ENCODE data around the gene COL7A1. TPM values are rescaled to one million over a fixed set of nuclear protein-coding genes. Genes with fewer than 3 reads are reported as not detected.

Gene COL7A1
- polyA plus RNA-seq, 1 donor from 2014 or later: 45.3 TPM

GRCh38 chr3:48625600-48625999 is 30.5 kb upstream of the COL7A1 start:
- Histone ChIP-seq H3K79me2 (replicated peaks; ENCODE audit: insufficient read depth, low read length) (no peaks in the 10 kb centered on the region), H3K27me3 (ENCODE audit: insufficient read depth, low read depth, low read length) (no peaks in the 10 kb centered on the region), H3K27ac (ENCODE audit: low read length) (no peak overlapping the region), H3K36me3 (ENCODE audit: insufficient read depth, low read length) (no peaks in the 10 kb centered on the region), H4K20me1 (ENCODE audit: insufficient read depth) (no peaks in the 10 kb centered on the region), H3F3A (ENCODE audit: insufficient read depth, low read length, poor library complexity, severe bottlenecking) (no peaks in the 10 kb centered on the region), H3K9ac (ENCODE audit: low read length) (no peak overlapping the region), H3K4me3 (ENCODE audit: low read length) (no peak overlapping the region), H3K4me2 (ENCODE audit: low read length) (no peak overlapping the region), H3K9me3 (ENCODE audit: low read length) (no peaks in the 10 kb centered on the region), H2AFZ (ENCODE audit: low read depth, low read length) (no peak overlapping the region), H3K9me2 (ENCODE audit: insufficient read depth, low read length) (no peaks in the 10 kb centered on the region)
- TF ChIP-seq MXI1 (conservative IDR thresholded peaks at IDR 0.05; ENCODE audit: poor library complexity, severe bottlenecking) (no peak), REST (IDR thresholded peaks at IDR 0.05; ENCODE audit: borderline replicate concordance) (no peak), EP300 (conservative IDR thresholded peaks at IDR 0.05; ENCODE audit: poor library complexity, severe bottlenecking) (no peak), TAF1 (IDR thresholded peaks at IDR 0.05; ENCODE audit: low read depth) (no peak), SMC3 (conservative IDR thresholded peaks at IDR 0.05; ENCODE audit: poor library complexity) (no peak), RAD21 (conservative IDR thresholded peaks at IDR 0.05) (no peak), POLR2AphosphoS5 (IDR thresholded peaks at IDR 0.05) (no peak), CTCF (IDR thresholded peaks at IDR 0.05; ENCODE audit: poor library complexity, severe bottlenecking) (no peak), EZH2 (IDR thresholded peaks at IDR 0.05; ENCODE audit: borderline replicate concordance, insufficient read depth, low read length, poor library complexity, severe bottlenecking) (no peak)

GRCh38 chr3:48624767-48625166 is 29.6 kb upstream of the COL7A1 start:
- Histone ChIP-seq H3K4me2 (ENCODE audit: low read length) (no peak overlapping the region), H3K27ac (ENCODE audit: low read length) (no peak overlapping the region), H2AFZ (ENCODE audit: low read depth, low read length) (no peak overlapping the region), H3K9ac (ENCODE audit: low read length) (no peak overlapping the region), H3K36me3 (ENCODE audit: insufficient read depth, low read length) (no peaks in the 10 kb centered on the region), H3F3A (ENCODE audit: insufficient read depth, low read length, poor library complexity, severe bottlenecking) (no peaks in the 10 kb centered on the region), H3K27me3 (ENCODE audit: insufficient read depth, low read depth, low read length) (no peaks in the 10 kb centered on the region), H3K9me3 (ENCODE audit: low read length) (no peaks in the 10 kb centered on the region), H4K20me1 (ENCODE audit: insufficient read depth) (no peaks in the 10 kb centered on the region), H3K79me2 (replicated peaks; ENCODE audit: insufficient read depth, low read length) (no peaks in the 10 kb centered on the region), H3K9me2 (ENCODE audit: insufficient read depth, low read length) (no peaks in the 10 kb centered on the region), H3K4me3 (ENCODE audit: low read length) (no peak overlapping the region)
- TF ChIP-seq REST (IDR thresholded peaks at IDR 0.05; ENCODE audit: borderline replicate concordance) (no peak), TAF1 (IDR thresholded peaks at IDR 0.05; ENCODE audit: low read depth) (no peak), SMC3 (conservative IDR thresholded peaks at IDR 0.05; ENCODE audit: poor library complexity) (no peak), EZH2 (IDR thresholded peaks at IDR 0.05; ENCODE audit: borderline replicate concordance, insufficient read depth, low read length, poor library complexity, severe bottlenecking) (no peak), MXI1 (conservative IDR thresholded peaks at IDR 0.05; ENCODE audit: poor library complexity, severe bottlenecking) (no peak), POLR2AphosphoS5 (IDR thresholded peaks at IDR 0.05) (no peak), EP300 (conservative IDR thresholded peaks at IDR 0.05; ENCODE audit: poor library complexity, severe bottlenecking) (no peak), RAD21 (conservative IDR thresholded peaks at IDR 0.05) (no peak), CTCF (IDR thresholded peaks at IDR 0.05; ENCODE audit: poor library complexity, severe bottlenecking) (no peak)

Data from neural cell (in vitro differentiated cells).